HG03064 (cell line): Measurements from ENCODE around the gene CFI.
"Not testable (repeated sequence)": the region's sequence is repeated elsewhere in the genome, so short reads cannot be mapped to it uniquely, and the experiment has no call there.

ENCODE experiments used
- ATAC-seq: cut with Tn5 transposase; IDR thresholded peaks from one replicate; pipeline ENCODE4 v1.9.1; 2021; ENCODE audit warnings: low read depth; ENCODE audit not compliant: unreplicated experiment

The CFI gene

DNA sequence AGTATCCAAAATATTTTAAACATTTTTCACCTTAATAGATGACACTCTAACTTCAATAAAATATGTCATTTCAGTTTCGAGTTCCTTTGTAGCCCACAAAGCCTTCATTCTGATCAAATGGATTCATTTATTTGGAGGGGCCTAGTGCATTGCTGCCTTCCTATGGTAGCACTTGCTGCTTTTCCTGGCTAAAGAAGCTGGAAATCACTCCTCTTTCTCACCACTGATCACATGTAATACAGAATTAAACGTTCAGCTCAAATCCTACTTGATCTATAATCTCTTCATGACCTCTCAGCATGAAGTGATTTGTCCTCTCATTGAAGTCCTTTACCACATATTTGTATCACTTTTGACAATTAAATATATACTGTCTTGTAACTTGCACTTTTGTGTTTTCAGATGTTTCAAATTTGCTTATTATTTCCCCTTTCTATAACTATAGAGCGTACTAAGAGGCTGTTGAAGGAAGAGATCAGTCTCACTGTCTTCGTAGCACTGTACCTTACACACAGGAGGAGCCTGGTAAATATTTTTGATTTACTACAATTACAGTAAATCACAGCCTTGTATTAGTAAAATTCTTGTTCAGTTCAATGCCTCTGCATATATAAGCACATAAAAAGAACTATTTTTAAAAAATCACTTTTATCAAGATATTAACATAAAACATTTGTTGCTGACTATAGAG is 555 bp downstream of the CFI start:
- no peak for ATAC-seq

DNA sequence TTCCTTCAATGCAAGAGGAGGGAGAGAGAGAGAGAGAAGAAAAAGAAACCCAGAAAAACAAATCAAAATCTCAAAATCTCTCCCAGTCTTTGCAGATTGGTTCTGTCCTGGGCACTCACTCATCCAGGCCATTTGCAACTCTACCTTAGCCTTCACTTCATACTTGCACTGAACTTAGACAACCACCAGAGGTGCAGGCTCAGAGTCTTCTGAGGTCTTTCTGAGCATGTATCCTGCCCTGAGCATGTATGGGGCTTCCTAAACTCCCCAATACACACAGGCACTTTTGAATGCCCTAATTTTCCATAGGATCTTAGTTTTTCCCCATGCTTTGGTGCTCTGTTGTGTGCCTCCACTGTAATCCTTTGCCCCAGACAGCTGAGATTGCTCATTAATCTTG is 2.9 kb downstream of the CFI start:
- ATAC-seq = no peak

DNA sequence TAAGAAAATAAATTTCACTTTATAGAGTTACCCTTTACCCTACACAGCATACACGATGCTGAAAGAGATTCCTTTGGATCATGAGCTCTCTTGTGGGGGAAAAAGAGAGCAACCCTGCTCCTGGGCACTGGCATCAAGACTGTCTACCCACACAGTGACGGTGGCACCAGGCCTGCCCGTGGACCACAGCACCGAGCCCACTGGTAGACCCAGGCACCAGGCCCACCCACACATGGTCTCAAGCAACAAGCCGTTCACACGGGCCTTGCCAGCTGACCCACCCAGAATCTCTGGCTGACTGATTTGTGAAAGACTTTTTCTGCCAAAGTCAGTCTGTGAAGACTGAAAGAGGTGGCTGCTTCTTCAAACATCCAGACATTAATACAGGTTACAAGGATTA is 6.7 kb downstream of the CFI start:
- no peak for ATAC-seq

DNA sequence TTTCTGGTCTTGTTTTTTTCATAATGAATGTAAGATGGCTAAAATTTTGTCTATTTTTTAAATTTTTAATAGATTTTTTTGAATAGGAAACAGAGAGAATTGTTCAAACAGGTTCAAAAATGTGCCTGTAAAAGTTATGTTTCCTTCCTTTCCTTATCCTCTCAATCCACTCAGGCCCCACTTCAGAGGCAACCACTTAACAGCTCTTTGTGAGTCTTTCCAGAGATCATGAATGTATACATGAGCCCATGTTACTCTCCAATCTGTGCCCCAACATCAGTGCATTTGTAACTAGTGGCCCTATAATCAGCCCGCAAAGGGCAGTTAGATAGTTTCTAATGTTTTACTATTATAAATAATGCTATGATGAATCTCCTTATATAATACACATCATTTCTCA is 14.0 kb downstream of the CFI start:
- ATAC-seq = no peak

DNA sequence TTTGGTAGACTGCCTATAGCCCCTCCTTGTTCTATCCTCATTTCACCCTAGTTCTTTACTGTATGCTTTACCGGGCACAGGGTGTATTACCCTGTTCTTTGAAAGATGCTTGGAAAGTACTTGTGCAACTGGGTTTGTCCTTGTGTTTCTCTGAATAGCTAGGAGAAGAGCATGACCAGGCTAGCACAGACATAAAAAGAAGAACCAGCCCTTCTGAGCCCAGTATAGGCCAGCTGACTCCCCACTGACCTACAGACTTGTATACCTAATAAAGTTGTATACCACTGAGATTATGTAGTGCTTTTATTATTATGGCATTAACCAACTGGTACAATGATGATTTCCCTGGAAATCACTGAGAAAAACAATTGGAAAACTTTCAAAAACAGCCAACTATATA is 15.0 kb downstream of the CFI start:
- no peak for ATAC-seq

DNA sequence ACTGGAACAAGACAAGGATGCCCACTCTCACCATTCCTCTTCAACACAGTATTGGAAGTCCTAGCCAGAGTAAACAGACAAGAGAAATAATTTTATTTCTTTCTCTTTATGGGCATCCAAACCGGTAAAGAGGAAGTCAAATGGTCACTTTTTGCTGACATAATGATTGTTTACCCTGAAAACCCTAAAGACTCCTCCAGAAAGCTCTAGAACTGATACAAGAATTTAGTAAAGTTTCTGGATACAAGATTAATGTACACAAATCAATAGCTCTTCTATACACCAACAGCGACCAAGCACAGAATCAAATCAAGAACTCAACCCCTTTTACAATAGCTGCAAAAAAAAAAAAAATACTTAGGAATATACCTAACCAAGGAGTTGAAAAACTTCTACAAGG is 19.7 kb downstream of the CFI start:
- ATAC-seq = not testable (repeated sequence)

DNA sequence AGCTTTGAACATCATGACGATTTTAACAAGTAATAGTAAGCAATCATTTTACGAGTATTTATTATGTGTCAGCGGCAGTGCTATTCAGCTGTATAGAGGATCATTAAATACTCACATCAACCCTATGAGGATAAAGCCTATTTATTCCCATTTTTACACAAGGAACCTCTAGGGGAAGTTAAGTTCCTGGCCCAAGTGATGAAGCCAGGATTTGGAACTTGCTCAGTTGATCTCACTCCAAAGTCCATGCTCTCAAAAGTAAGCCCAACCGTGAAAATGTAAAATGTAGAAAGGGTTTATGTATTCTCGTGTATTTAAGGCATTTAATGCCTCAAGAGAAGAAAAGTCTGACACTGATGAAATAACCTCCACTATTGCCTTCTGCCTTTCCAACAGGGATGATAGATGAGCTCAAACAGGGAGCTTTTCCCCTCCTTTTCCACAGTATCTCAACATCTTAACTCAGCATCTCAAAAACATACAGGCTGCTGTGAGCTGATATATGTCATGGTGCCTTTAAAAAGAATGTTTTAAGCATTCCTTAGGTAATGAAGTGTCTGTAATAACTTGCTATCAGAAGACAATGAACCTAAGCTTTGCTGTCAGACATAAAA is 36.9 kb downstream of the CFI start:
- ATAC-seq = no peak

DNA sequence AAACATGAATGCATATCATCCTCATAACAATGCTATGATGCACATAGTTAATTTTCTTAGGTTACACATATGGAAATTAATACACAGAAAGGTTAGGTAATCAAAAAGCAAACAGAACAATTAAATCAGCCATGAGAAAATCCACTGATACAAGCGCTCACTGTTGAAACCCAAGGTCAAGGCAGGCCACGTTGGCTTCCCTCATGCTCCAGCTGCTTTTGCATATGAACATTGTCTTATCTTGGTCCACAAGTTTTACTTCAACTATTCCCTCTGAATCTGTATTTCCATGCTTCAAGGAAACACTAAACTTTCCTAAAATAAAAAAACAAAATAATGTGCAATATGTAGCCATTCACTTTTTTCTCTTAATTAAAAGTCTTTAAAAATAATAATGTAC is 37.4 kb downstream of the CFI start:
- ATAC-seq = no peak

DNA sequence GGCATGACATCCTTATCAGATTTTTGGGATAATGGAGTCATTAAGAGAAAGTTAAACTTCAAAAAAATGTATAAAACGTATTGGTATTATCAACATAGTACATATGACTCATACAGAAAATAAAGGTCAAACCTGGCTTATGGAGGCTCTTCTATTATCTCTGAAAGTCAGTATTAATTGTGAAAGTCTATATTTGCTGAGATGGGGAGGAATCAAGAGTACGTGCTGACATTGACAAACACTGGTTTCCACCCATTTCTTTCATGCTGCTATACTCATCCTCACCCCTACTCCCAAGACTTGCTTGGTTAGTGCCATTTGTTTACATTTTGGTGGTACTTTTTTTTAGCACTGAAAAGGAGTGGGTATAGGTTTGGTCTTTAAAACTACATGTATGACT is 41.1 kb downstream of the CFI start:
- ATAC-seq = no peak

DNA sequence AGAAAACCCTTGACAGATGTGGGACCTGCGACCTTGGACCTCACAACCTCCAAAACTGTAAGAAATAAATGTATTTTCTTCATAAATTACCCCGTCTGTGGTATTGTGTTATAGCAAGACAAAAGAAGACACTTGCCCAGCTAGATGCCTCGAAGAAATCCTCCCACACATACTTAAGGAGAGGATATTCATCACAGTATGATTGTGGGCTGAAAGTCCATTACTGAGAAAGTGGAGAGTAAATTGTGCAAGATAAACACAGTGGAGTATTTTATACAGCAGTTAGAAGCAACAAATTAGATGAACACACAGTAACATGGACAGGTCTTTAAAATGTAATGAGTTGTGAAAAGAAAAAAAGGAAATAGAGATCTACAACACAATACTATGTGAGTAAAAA is 46.1 kb downstream of the CFI start:
- no peak for ATAC-seq

DNA sequence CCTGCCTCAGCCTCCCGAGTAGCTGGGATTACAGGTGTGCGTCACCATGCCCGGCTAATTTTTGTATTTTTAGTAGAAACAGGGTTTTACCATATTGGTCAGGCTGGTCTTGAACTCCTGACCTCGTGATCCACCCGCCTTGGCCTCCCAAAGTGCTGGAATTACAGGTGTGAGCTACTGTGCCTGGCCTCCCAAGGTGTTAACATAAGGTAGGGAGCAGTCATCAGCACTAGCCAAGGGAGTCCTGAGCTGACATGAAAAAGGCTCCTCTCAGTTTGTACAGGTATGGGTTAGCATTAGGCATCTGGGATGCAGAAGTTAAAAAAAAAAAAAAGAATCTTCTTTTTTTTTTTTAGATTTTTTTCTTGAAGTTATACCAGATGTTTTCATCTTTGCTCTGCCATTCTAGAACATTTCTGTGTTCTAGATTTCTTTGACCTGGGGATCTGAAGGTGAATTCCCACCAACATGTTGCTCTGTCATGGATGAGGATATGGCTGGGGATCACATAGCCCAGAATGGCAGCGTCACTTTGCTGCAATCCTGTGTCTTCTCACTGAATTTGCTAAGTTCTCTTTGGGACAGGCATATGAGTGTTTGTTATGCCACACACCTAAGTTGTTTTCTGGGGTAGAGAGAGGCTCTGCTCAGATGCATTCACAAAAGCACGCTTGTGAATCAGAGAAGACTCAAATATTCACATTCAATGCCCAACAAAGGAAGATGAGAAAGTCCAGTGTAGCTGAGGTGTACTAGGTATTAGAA is 47.5 kb downstream of the CFI start:
- ATAC-seq = no peak

DNA sequence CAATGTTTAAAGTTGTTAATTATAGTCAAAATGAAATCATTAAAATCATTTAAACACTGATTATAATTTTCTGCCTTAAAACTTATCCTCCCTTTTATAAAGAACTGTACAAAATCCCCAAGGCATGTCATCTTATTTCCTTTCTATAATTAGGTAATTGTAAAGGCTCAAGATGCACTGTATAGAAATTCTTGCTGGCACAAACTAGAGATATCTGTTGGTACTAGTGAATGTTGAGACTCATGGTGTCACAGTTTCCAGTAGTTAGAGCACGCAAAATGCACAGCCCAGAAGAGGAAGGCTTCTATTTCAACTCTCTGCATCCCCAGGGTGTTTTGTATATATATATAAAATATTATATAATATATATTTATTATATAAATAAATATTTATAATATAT is 49.3 kb downstream of the CFI start:
- ATAC-seq = no peak

DNA sequence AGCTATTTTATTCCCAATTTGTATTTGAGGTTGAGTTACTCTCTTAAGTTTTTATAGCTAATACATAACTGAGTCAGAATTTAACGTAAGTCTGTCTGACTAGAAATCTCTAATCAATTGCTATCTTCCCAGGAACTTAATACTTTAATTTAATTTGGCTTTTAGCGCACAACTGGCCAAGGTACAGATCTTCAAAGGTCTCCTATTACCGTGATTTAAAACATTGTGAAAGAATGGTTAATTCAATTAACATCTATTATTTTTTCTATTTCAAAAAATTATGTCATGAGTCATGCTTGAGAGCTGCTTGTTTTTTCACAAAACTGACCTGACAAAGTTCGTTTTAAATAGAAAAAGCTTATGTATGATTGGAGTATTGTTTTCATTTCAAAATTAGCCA is 49.9 kb downstream of the CFI start:
- ATAC-seq = no peak

DNA sequence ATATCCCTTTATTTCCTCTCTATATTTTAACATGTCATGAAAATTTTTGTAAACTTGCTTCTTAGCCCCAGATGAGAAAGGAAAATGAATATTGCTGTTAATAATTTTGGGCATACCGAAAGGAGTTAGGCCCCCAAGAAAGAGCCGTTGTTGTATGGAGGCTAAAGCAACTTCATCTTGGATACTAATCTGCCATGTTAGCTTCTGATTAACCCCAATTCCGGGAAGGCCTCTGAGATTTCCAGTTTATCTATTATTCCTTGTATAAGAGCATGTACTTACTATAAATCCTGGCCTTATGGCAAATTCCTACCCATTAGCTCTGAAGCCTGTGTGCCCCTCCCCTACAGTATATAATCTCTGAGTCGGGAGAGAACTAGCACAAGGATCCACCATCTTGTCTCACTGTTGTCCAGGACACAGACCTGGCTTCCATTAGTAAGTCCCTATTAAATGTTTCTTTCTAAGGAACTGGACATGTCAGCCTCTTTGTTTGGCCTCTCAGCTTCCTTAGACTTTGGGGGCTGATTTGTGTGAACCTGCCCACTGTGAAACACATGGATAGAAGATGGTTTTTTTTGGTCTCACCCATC is 51.1 kb downstream of the CFI start:
- ATAC-seq = no peak

DNA sequence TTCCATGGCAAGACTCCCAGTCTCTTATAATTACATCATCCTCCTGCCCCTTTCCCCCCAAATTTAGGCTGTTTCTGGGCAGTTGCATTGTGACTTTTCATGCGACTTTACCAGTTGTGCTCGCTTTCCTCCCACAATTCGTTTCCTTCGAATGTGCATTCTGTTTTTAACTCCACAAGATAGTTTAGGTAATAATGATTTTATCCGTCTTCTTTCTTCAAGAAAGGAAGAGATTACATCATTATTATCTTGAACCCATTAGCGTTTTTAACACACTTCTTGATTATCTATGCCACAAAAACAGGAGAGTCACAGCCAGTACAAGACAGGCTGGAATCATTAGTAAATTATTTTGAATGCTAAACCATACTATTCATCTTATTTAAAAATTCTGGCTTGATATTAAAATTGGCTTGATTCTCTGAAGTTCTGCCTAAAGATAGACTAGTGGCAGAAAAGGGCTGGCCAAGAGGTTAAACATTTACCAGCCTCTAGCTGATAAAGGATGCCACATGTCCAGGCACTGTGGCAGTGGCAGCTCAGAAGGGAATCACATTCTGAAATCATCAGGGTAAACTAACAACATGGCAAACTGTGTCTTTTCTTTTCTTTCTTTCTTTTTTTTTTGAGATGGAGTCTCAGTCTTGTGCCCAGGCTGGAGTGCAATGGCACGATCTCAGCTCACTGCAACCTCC is 52.3 kb downstream of the CFI start:
- no peak for ATAC-seq

DNA sequence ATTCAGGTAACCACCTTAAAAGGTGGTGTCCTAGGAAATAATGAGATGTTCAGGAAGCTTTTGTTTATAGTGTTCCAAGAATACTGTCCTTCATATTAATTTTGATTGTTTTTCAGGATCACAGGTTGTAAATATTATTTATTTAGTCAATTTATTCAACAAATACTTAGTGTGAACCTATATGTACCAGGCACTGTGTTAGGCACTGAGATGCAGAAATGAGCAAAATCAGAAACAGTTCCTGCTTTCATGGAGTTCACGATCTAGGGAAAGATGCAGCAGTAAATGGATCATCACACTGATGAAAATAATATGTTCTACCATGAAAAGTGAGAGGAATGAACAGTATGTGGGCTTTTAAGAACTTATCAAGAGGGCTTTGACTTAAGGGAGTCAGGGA is 53.7 kb downstream of the CFI start:
- no peak for ATAC-seq

DNA sequence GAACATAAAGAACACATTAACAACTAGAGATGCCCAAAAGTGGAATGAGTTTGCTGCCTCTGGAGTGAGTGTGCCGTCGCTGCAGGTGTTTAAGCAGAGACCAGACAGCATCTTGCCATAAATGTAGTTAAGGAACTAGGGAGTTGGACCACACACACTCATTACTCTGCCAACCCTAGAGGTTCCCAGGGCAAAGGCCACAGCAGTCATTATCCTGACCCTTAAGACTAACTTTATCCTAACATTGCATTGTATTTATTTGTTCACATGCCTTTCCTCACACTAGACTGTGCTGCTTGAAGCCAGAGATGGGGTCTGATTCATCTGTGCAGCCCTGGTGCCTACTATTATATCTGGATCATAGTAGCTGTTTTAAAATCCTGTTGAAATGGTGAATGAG is 55.1 kb downstream of the CFI start:
- no peak for ATAC-seq

DNA sequence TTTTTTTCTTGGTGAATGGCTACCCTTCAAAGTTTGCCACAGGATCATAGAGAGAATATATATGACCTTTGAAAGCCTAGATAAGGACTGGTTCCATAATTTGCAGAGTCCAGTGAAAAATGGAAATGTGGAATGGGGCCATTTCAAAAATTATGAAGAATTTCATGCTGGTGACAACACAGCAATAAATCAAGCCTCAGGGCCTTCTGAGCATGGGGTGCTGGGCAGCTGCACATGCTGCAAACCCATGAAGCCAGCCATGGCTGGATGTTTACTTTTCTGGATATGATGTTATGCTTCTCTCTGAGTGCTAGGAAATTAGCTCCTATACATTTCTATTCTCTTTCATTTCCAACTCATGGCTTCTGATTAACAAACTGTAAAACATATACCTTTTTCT is 56.0 kb downstream of the CFI start:
- ATAC-seq = no peak

DNA sequence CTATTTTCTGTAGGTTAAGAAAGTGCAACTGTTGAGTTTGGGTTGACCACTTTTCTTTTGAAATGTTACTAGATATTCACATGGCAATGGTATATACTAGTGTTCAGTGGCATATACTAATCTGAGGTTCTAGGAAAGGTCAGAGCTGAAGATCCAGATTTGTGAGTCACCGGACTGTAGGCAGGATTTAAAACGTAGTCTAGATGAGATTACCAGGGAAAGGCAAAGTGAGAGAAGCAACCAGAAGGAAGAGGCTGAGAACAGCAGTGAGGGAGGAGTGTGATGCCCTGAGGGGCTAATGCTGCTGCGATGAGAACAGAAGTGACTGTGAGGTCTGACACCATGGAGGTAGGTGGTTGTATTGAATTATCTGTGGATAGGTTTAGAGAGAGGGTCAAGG is 62.3 kb downstream of the CFI start:
- no peak for ATAC-seq

DNA sequence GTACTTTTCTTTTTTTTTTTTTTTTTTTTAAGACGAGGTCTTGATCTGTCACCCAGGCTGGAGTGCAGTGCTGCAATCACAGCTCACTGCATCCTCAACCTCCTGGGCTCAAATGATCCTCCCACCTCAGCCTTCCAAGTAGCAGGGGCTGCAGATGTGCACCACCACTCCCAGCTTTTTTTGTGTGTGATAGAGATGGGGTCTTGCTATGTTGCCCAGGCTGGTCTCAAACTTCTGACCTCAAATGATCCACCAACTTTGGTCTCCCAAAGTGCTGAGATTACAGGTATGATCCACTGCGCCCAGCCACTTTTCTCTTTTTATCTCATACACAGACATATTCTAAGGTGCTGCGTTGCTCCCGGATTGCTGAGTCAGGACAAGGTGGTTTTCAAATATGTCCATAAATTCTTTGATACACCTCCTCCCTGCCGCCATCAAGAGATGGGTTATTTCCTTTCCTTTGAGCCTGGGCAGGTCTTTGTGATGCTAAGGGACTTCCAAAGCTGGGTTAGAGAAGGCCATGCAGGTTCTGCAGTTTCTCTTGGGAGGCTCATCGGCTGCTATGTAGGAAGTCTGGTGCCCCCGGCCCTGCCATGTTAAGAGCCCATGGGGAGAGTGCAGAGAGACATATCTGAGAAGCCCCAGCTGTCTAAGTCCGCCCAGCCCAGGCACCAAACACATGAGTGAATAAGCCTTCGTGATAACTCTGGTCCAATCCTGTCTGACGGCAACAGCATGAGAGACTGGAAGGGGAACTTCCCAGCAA is 63.5 kb downstream of the CFI start:
- ATAC-seq = no peak
